ENCODE measurements around the gene TEK. TPM values are rescaled to one million over a fixed set of nuclear protein-coding genes. Genes with fewer than 3 reads are reported as not detected.

Gene TEK
- total RNA-seq, 3 donors from 2014 or later, result 5.9 to 15.2 (median 14.4) TPM

DNA sequence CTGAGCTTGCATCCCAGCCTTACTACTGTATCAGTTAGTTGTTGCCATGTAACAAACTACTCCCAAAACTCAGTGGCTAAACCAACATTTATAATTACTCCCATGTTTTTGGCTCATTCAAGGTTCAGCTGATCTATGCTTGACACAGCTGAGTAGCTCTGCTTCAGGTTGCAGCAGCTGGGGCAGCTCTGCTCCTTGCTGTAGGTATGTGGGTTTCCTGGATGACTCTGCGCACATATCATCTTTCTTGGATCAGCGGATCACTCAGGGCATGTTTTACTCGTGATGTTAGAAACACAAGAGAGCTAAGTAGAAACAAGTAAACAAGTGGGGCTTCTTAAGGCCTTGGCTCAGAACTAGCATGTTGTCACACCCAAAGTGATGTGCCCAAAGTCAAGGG, 15.1 kb downstream of the TEK start:
- H3K9me3 ChIP-seq, result no peaks in the 10 kb centered on the region
- DNase-seq (ENCODE audit: low spot score in 2 of 2), result no peak
- intact Hi-C loops (cut with DNase I; ENCODE audit: low total_unique reads), result no loop called here
- H3K27ac ChIP-seq, result no peak overlapping the region
- H3K4me1 ChIP-seq, result no peaks in the 10 kb centered on the region
- H3K4me3 ChIP-seq, result no peak overlapping the region
- TF ChIP-seq POLR2A (IDR thresholded peaks at IDR 0.05), result no peak
- TF ChIP-seq, protein P1, sequence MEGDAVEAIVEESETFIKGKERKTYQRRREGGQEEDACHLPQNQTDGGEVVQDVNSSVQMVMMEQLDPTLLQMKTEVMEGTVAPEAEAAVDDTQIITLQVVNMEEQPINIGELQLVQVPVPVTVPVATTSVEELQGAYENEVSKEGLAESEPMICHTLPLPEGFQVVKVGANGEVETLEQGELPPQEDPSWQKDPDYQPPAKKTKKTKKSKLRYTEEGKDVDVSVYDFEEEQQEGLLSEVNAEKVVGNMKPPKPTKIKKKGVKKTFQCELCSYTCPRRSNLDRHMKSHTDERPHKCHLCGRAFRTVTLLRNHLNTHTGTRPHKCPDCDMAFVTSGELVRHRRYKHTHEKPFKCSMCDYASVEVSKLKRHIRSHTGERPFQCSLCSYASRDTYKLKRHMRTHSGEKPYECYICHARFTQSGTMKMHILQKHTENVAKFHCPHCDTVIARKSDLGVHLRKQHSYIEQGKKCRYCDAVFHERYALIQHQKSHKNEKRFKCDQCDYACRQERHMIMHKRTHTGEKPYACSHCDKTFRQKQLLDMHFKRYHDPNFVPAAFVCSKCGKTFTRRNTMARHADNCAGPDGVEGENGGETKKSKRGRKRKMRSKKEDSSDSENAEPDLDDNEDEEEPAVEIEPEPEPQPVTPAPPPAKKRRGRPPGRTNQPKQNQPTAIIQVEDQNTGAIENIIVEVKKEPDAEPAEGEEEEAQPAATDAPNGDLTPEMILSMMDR (IDR thresholded peaks at IDR 0.05), result no peak
- TF ChIP-seq POLR2AphosphoS5 (IDR thresholded peaks at IDR 0.05), result no peak
- H3K36me3 ChIP-seq, result no peaks in the 10 kb centered on the region
- no peaks in the 10 kb centered on the region for H3K27me3 ChIP-seq

DNA sequence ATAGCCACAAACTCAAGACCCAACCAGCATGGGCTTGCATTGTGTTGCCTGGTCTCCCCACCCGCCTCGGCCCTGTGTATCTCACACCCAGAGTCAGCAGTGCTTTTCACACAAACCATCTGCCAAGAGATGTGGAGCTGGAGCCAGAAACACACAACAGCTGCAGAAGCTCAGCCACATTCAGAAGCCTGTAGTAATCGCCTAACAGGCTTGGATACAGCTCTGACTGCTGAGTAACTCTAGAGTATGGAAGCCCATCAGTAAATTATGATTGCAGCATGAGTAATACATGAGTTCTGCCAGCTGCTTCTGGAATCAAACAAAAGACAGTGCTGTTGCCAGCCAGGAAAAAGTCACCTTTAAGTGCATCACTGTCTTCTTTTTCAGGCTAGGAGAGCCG, 16.0 kb downstream of the TEK start:
- no peaks in the 10 kb centered on the region for H3K36me3 ChIP-seq
- H3K4me3 ChIP-seq, result no peak overlapping the region
- no peaks in the 10 kb centered on the region for H3K27me3 ChIP-seq
- H3K4me1 ChIP-seq, result no peaks in the 10 kb centered on the region
- intact Hi-C loops (cut with DNase I; ENCODE audit: low total_unique reads), result no loop called here
- no peak for DNase-seq (ENCODE audit: low spot score in 2 of 2)
- TF ChIP-seq, protein P1 (IDR thresholded peaks at IDR 0.05), result no peak
- TF ChIP-seq POLR2AphosphoS5 (IDR thresholded peaks at IDR 0.05) (no peak), POLR2A (IDR thresholded peaks at IDR 0.05) (no peak)
- no peak overlapping the region for H3K27ac ChIP-seq
- H3K9me3 ChIP-seq, result no peaks in the 10 kb centered on the region

DNA sequence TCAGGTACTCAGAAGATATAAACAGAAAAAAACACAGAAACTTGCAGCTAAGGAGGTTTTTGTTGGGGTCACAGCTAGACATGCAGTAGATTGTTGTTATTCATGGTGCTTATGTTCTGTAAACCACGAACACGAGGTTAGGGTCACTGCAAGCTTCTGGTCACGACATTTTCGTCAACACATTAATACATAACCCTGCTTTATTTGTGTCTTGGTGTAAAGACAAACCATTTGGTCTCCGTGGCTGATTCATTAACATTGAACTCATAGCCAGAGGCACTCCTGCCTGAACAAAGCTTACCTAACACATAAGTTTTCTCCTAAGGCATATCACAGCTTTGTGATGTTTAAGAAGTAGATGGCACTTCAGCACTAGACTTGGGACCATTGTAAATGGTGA, 16.9 kb downstream of the TEK start:
- TF ChIP-seq, protein P1 (IDR thresholded peaks at IDR 0.05), result no peak
- no peak for TF ChIP-seq POLR2AphosphoS5 (IDR thresholded peaks at IDR 0.05)
- TF ChIP-seq POLR2A (IDR thresholded peaks at IDR 0.05), result no peak
- no peak overlapping the region for H3K4me3 ChIP-seq
- no peaks in the 10 kb centered on the region for H3K4me1 ChIP-seq
- no peaks in the 10 kb centered on the region for H3K27me3 ChIP-seq
- no peaks in the 10 kb centered on the region for H3K9me3 ChIP-seq
- DNase-seq (ENCODE audit: low spot score in 2 of 2), result no peak
- intact Hi-C loops (cut with DNase I; ENCODE audit: low total_unique reads), result no loop called here
- H3K36me3 ChIP-seq, result no peaks in the 10 kb centered on the region
- no peak overlapping the region for H3K27ac ChIP-seq

DNA sequence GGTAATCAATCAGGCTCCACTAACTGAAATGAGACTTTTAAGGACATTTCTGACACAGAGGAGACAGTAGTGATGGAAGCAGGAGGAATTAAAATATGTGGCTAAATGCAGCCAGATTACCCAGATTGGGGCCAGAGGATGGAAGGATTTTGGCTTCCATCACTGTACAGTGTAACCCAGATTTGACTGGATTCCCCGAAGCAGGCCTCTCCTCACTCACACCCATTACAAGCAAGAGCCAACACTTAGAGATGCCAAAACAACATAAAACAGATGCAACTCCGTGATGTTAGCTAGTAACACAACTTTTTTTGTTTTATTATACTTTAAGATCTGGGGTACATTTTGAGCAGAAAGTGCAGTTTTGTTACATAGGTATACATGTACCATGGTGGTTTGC, 17.6 kb downstream of the TEK start:
- Histone ChIP-seq H3K27ac (no peak overlapping the region), H3K4me3 (no peak overlapping the region), H3K36me3 (no peaks in the 10 kb centered on the region), H3K4me1 (no peaks in the 10 kb centered on the region), H3K9me3 (no peaks in the 10 kb centered on the region), H3K27me3 (no peaks in the 10 kb centered on the region)
- intact Hi-C loops (cut with DNase I; ENCODE audit: low total_unique reads), result no loop called here
- DNase-seq (ENCODE audit: low spot score in 2 of 2), result no peak
- TF ChIP-seq POLR2A (IDR thresholded peaks at IDR 0.05) (no peak), POLR2AphosphoS5 (IDR thresholded peaks at IDR 0.05) (no peak)
- TF ChIP-seq, protein P1 (IDR thresholded peaks at IDR 0.05), result no peak

DNA sequence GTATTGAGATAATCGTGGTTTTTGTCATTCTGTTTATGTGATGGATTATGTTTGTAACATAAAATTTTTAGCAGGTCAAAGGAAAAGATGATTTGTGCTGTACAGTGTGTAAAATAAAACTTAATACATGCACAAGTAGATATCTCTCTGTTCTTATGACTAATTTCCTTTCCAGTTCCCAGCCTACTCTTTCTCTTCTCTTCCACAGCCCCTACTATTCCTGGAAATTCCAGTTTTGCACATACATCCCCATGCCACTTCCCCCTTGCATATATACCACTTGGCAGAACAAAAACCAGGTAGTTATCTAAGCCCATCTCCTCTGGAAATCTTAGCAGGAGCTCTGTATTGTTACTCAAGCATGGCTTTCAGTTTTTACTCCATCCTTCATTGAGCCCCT, 20.2 kb downstream of the TEK start:
- Histone ChIP-seq H3K27ac (no peak overlapping the region), H3K27me3 (no peaks in the 10 kb centered on the region), H3K4me1 (no peaks in the 10 kb centered on the region), H3K36me3 (no peaks in the 10 kb centered on the region), H3K4me3 (no peak overlapping the region), H3K9me3 (no peaks in the 10 kb centered on the region)
- TF ChIP-seq, protein P1 (IDR thresholded peaks at IDR 0.05), result no peak
- TF ChIP-seq POLR2A (IDR thresholded peaks at IDR 0.05) (no peak), POLR2AphosphoS5 (IDR thresholded peaks at IDR 0.05) (no peak)
- intact Hi-C loops (cut with DNase I; ENCODE audit: low total_unique reads), result no loop called here
- no peak for DNase-seq (ENCODE audit: low spot score in 2 of 2)
